Panc1 (cell line): ENCODE data around the gene ZFP3.
"Not testable (repeated sequence)": the region's sequence is repeated elsewhere in the genome, so short reads cannot be mapped to it uniquely, and the experiment has no call there.

ENCODE experiments used
- CTCF ChIP-seq: fragments of 450-650 bp; IDR thresholded peaks from 2 replicates; pipeline ENCODE4 v1.5.1; 2017; ENCODE audit warnings: mild to moderate bottlenecking
- POLR2AphosphoS5 ChIP-seq: IDR thresholded peaks from 2 replicates; pipeline ENCODE4 v1.6.1; 2012; ENCODE audit warnings: mild to moderate bottlenecking, low read depth, low read length, moderate library complexity
- SIN3A ChIP-seq: IDR thresholded peaks from 2 replicates; pipeline ENCODE4 v1.6.1; 2012; ENCODE audit warnings: low read depth, mild to moderate bottlenecking, low read length, moderate library complexity, borderline replicate concordance; ENCODE audit not compliant: insufficient read depth

GRCh38 chr17:5132503-5133225, 54.4 kb downstream of the ZFP3 start:
- TF ChIP-seq CTCF, POLR2AphosphoS5, SIN3A: not testable (repeated sequence)
